ENCODE measurements around the gene TAGLN2.
"Not testable (repeated sequence)": the region's sequence is repeated elsewhere in the genome, so short reads cannot be mapped to it uniquely, and the experiment has no call there.

The TAGLN2 gene

GRCh38 chr1:159920651-159921050, 4.7 kb downstream of the TAGLN2 start:
- DNase-seq: no peak

- no peak for DNase-seq
Measured at GRCh38 chr1:159920202-159920601, 5.1 kb downstream of the TAGLN2 start.

- DNase-seq: no peak
Measured at GRCh38 chr1:159919236-159919865, 6.0 kb downstream of the TAGLN2 start.

GRCh38 chr1:159918352-159919200, 6.7 kb downstream of the TAGLN2 start:
- no peak for DNase-seq

GRCh38 chr1:159917533-159918351, 7.6 kb downstream of the TAGLN2 start:
- DNase-seq: no peak

- peak; percentile 74 for DNase-seq
Measured at GRCh38 chr1:159916242-159917051, 8.9 kb downstream of the TAGLN2 start.

GRCh38 chr1:159915571-159916241, 9.6 kb downstream of the TAGLN2 start:
- peak; percentile 43 for DNase-seq

GRCh38 chr1:159914252-159915018, 10.9 kb downstream of the TAGLN2 start:
- peak; percentile 86 for DNase-seq

- peak; percentile 72 for DNase-seq
Measured at GRCh38 chr1:159913451-159914192, 11.7 kb downstream of the TAGLN2 start.

- no peak for DNase-seq
Measured at GRCh38 chr1:159911326-159912070, 13.8 kb downstream of the TAGLN2 start.

GRCh38 chr1:159908031-159908940, 17.0 kb downstream of the TAGLN2 start:
- DNase-seq: no peak

GRCh38 chr1:159906960-159907359, 18.3 kb downstream of the TAGLN2 start:
- DNase-seq: no peak

- not testable (repeated sequence) for DNase-seq
Measured at GRCh38 chr1:159904036-159904435, 21.3 kb downstream of the TAGLN2 start.

- DNase-seq: no peak
Measured at GRCh38 chr1:159902541-159902940, 22.8 kb downstream of the TAGLN2 start.

- DNase-seq: no peak
Measured at GRCh38 chr1:159900755-159901360, 24.4 kb downstream of the TAGLN2 start.

GRCh38 chr1:159900086-159900680, 25.1 kb downstream of the TAGLN2 start, which contains the start of gene CFAP45:
Gene CFAP45, minus strand, starts transcription at chr1:159900165. Its CDS starts 67 bp downstream, at chr1:159900098.
- DNase-seq: peak; percentile 97

- DNase-seq: not testable (repeated sequence)
Measured at GRCh38 chr1:159899634-159900033, 25.7 kb downstream of the TAGLN2 start.
